ENCODE results near the gene EPSTI1. TPM values are rescaled to one million over a fixed set of nuclear protein-coding genes. Genes with fewer than 3 reads are reported as not detected.

EPSTI1 gene
- total and polyA plus RNA-seq, 12 donors, result 1.8 to 31.3 (median 3.7) TPM

DNA sequence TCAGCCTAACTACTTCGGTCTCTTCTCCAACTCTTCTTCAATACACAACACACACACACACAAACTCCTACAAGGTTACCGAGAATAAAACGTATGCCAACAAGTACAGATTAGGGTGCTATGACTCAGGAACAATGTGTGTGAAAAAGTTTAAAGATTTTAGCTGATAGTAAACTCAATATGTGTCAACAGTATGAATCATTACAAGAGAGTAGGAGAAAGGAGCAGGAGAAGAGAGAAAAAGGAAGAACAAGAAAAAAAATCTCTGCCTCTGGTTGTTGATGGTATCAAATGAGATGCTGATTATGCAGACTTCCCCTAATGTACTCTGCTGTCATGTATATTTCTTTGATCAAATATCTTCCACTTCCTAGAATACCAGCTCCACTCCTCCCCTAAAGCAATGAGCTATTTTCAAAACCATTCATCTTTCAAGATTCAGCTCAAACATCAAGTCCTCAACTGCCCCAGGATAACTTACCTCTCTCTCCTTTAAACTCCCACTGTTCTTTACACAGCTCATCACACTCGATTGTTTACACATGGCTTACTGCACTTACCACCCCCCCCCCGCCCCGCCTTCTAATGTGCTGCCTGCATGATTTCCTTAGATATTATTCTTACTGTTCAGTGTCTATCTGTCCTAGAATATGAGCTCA, 115.0 kb downstream of the EPSTI1 start:
- Histone ChIP-seq H3K27me3 (no peaks in the 10 kb centered on the region), H3K27ac (peak overlapping the region in 1 of 10 donors; percentile 32), H3K4me3 (no peak overlapping the region), H3K36me3 (no peaks in the 10 kb centered on the region), H3K4me1 (peaks cover 0 to 26% (median 0%) of the 10 kb centered on the region in 9 donors), H3K9me3 (peaks cover 0 to 9% (median 0%) of the 10 kb centered on the region in 11 donors)
- ATAC-seq, result no peak
- intact Hi-C loops (cut with DNase I), result no loop called here
- no peak for DNase-seq
- 79 to 82% methylated on average over 6 of the region's 6 CpGs for WGBS, 2 donors
- TF ChIP-seq, protein P1, sequence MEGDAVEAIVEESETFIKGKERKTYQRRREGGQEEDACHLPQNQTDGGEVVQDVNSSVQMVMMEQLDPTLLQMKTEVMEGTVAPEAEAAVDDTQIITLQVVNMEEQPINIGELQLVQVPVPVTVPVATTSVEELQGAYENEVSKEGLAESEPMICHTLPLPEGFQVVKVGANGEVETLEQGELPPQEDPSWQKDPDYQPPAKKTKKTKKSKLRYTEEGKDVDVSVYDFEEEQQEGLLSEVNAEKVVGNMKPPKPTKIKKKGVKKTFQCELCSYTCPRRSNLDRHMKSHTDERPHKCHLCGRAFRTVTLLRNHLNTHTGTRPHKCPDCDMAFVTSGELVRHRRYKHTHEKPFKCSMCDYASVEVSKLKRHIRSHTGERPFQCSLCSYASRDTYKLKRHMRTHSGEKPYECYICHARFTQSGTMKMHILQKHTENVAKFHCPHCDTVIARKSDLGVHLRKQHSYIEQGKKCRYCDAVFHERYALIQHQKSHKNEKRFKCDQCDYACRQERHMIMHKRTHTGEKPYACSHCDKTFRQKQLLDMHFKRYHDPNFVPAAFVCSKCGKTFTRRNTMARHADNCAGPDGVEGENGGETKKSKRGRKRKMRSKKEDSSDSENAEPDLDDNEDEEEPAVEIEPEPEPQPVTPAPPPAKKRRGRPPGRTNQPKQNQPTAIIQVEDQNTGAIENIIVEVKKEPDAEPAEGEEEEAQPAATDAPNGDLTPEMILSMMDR (IDR thresholded peaks at IDR 0.05), result no peak

DNA sequence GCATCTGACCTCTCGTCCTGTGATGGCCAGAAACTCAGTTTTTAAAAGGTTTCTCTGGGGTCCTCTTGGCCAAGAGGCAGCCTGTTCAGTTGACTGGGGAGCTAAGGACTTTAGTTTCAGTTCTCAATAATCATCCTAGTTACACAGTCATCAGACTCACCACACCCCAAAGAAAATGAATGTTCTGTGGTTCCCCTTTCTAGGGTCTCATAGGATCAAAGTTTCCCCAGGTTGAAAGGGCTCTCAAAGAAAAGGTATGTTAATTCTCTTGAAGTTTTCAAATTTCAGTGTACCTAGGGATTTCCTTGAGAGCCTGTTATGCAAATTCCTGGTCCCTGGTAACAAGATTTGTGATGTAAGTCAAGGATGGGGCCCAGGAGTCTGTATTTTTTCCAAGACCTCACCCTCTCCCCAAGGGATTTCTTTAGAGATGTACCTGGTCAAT, 115.7 kb downstream of the EPSTI1 start:
- no peaks in the 10 kb centered on the region for H3K36me3 ChIP-seq
- WGBS, 2 donors, result 70 to 81% methylated on average over 1 of the region's 1 CpG
- H3K4me3 ChIP-seq, result no peak overlapping the region
- H3K27ac ChIP-seq, result peak overlapping the region in 1 of 10 donors; percentile 32
- no peak for ATAC-seq
- H3K9me3 ChIP-seq, result peaks cover 0 to 9% (median 0%) of the 10 kb centered on the region in 11 donors
- H3K4me1 ChIP-seq, result peaks cover 0 to 26% (median 0%) of the 10 kb centered on the region in 9 donors
- intact Hi-C loops (cut with DNase I), result no loop called here
- no peak for DNase-seq
- no peaks in the 10 kb centered on the region for H3K27me3 ChIP-seq
- TF ChIP-seq, protein P1 (IDR thresholded peaks at IDR 0.05), result no peak

DNA sequence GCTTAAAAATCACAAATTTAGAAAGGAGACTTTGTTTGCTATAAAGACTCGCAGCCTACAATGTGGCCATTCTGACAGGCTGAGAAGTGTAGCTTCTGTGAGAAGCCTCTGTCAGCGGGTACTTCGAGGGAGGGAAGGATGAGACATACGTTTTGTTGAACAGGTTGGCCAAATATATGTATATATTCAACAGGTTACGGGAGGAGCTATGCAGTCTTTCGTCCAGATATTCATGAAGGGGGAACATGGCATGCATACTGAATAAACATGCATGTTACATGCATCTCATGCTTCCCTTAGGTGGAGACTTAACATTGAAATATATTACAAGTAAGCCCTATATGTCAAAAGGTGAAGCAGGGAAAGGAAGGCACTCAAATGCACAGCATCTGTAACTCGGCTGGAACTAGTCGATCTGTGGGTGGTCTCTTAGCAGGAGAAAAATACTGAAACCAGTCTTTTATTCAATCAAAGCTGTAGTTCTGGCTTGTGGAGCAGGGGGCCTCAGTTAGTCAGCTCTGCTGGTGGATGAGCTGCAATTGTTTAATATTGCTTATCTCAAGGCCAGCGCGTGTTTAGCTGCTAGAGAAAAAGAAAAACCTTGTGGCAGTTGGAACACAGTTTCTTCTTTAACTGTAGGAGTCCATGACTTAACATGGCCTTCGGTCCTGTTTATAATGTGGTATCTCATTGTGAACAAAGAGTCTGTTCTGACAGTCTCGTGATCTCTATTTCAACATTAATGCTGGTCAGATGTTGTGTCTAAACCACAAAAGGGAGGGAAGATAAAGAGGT, 116.4 kb downstream of the EPSTI1 start:
- no peak for DNase-seq
- peaks cover 0 to 9% (median 0%) of the 10 kb centered on the region in 11 donors for H3K9me3 ChIP-seq
- ATAC-seq, result no peak
- 60 to 63% methylated on average over 12 of the region's 12 CpGs for WGBS, 2 donors
- peaks cover 0 to 26% (median 0%) of the 10 kb centered on the region in 9 donors for H3K4me1 ChIP-seq
- intact Hi-C loops (cut with DNase I), result no loop called here
- H3K27ac ChIP-seq, result peak overlapping the region in 1 of 10 donors; percentile 32
- no peaks in the 10 kb centered on the region for H3K36me3 ChIP-seq
- H3K27me3 ChIP-seq, result no peaks in the 10 kb centered on the region
- TF ChIP-seq, protein P1 (IDR thresholded peaks at IDR 0.05), result peak in 4 of 9 donors; percentile 7 to 35 (median 17)
- no peak overlapping the region for H3K4me3 ChIP-seq

DNA sequence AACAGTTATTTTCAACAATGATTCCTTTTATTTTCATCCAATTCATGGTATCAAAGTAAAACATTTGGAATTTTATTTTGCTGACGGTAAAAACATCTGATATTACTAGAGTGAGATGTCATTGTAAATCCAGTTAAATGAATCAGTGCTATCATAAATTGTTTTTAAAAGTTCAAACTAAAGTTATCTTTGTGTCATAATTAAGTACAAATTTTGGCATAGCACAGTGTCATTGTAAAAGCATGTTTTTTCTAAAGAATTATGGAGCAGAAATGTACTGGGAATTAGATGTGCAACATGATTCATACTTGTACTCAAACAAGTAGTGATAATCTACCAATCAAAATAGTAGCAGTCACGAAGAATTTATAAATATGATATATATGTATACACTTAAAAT, 117.8 kb downstream of the EPSTI1 start:
- intact Hi-C loops (cut with DNase I), result no loop called here
- 85 to 92% methylated on average over 2 of the region's 2 CpGs for WGBS, 2 donors

More for the DNA sequence above, 117.8 kb downstream of the EPSTI1 start:
- Histone ChIP-seq H3K36me3 (no peaks in the 10 kb centered on the region), H3K4me1 (peaks cover 0 to 17% (median 0%) of the 10 kb centered on the region in 9 donors), H3K4me3 (no peak overlapping the region), H3K27me3 (no peaks in the 10 kb centered on the region), H3K9me3 (peaks cover 0 to 9% (median 0%) of the 10 kb centered on the region in 11 donors), H3K27ac (no peak overlapping the region)
- ATAC-seq, result no peak
- DNase-seq, result no peak
- TF ChIP-seq, protein P1 (IDR thresholded peaks at IDR 0.05), result no peak

Measured in heart right ventricle (tissue), 16 donors.